ENCODE data around the gene MAPKAP1.
A peak's percentile ranks its signal among the peaks of the same experiment; 100 is the strongest.

Gene MAPKAP1

DNA sequence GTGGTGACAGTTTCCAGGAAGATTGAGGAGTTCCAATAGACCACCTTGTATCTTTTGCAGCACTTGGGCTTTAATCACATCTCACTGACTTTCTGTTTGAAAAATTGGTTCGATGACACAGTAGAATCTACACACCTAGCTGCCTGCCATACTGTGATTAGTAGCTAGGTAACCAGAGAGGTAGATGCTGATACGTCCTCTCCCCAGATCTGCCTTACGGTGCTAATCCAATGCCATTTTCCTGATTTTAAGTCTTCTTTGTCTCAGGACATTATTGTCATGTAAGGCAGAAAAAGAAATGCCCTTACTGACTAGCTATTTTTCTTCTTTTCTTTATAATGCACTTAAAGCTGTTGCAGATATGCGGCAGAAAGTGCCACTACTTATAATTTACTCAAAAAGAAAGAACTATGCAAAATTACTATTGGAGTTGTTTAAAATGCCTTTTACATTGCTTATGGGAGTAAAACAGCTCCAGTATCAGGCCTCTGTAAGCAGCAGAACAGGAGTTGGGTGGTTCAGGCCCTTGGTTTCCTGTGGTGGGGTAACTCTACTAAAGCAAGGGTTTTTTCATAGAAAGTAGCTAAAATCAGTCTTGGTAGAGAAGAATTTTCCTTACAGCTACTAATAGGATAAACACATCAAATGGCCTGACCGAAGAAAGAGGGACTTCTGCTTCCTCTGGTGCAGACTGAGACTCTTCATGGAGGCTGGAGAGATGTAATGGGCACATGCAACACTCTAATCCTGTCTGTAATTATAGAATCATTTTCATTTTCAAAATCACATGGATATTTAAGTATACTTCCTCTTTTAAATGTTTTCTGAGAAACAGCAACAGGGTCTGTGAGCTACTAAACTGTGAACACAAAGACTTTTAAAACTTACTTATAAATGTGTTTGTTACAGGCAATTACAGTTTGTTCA, 177.2 kb downstream of the MAPKAP1 start:
- no peak for DNase-seq

DNA sequence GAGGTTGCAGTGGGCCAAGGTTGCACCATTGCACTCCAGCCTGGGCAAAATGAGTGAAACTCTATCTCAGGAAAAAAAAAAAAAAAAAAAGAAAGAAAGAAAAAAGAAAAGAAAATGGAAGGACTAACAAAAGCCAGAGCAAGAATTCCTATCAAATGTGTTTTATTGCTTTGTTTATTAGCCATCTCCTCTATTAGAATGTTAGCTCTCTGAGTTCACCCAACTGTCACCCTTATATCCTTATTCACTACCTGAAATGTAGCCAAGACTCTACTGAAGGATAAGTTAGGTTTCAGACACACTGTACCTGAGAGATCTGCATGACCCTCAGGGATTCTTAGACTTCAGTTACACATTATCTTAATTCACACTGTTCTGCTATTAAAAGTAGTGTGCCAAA, 177.9 kb downstream of the MAPKAP1 start:
- no peak for DNase-seq

GRCh38 chr9:125527471-125528002, 179.5 kb downstream of the MAPKAP1 start:
- no peak for DNase-seq

DNA sequence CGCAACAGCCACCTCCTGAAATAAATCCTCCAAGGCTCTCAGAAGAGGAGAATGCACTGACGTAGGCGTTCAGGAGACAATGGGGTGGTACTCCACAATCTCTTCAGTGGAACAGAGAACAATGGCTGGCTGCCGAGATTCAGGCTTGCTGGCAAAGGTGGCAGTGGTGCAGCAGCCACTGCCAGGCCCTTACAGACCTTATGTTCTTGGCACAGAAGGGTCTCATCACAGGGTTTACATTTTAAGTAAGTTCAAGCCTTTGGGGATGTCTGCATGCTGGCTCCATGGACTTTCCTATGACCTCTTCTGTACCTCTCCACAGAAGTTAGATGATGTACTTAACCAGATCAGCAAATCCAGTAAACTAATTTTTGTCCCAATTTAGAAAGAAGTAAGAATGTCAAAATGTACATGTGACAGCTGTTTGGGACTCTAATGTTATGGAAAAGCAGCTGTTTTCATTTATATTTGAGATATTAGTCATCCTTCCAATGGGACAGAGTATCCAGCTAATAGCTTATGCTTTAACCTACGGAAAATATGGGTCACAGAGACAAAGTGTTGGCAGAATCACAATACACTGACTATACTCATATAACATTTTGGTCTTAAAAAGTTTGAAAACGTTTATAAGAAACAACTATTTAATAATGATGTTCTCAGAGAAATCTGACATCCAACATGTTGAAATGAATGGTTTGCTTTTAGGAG, 180.9 kb downstream of the MAPKAP1 start:
- no peak for DNase-seq

DNA sequence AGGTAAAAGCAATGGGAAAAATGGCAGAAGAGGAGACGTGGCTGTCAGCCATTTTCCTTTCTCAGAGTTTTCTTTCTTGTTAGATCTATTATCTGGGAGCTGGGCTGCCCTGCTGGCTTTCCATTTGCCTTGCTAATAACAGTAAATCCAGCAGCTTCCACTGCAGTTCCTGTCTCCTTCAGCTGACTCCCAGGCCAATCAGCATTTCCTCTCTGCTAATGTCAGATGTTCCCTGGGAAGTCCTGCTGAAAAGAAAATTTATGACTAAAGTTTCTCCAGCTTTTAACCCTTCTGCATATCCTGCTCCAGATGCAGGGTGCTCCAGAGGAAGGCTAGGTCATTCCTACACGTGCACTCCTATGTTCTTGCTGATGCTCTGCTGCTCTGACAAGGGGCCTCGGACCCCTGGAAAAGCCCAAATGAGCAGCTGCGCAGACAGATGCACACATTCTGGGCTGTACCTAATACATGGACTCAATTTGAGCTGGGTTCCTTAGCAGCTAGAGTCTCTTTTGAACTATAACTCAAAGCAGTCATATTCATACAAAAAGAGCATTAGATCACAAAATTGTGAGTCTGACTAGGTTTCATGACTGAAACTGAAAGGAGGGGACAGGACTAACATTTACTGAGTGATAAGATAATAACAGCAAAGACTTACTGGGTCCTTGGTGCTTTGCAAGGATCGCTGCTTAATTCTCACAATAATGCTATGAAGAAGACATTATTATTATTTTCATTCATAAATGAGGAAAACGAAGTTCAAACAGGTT, 182.2 kb downstream of the MAPKAP1 start:
- no peak for DNase-seq

DNA sequence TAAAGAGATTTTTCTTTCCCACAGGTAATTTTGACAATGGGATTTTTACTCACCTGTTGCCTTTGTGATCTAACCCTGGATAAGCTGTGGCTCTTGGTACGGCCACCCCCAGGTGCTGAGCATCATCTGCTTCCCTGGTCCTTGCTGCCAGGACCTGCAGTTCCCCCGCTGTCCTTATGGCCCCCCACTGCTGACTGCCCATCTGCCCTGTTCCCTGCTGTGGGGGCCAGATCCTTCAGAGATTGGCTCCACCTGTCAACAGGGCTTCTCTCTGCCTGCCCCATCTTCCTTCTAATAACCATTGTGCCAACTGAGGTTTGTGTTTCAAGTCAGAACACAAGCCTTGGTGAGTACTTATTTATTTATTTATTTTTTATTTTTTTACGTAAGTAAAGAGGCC, 183.3 kb downstream of the MAPKAP1 start:
- DNase-seq = no peak

GRCh38 chr9:125522328-125522725, 184.7 kb downstream of the MAPKAP1 start:
- DNase-seq = no peak

DNA sequence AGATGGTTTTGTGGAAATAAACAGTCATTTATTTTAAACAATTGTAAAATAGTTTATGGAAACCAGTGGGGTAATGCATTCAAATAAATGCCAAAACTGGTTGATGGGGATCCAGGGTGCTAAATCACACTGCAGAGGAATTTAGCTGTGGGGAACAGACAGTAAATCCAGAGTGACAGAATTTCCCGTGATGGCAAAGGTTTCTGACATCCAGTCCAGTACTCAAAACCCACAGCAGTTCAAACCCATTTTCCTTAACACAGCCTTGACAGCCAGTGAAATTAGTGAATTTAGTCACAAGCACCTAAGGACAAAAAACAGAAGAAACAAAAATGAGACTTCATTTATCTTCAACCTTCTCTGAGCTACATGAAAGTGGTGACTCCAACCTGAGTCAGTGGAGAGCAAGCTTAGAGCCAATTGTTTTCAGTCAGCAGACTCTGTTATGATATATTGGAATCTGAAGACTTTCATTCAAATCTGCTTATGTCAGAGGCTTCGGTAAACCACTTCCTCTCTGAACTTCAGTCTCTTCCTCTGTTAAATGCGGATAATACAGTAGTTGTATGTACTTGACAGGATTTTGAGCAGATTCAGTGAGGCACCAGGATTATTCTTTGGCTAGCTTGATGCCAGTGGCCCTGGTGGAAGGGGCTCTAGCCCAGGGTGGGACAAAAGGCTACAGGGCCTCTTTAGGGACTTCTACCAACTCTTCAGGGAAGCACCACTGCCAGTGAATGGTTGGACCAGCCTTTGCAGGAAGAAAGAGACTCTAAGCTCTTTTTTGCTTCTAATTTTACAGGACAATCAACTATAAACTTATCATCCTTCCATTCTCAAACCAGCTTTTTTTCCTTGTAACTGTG, 185.3 kb downstream of the MAPKAP1 start:
- DNase-seq = peak; percentile 20 to 46

- DNase-seq = no peak
These were observed 187.3 kb downstream of the MAPKAP1 start for GRCh38 chr9:125519734-125520133.

GRCh38 chr9:125517577-125517976, 189.4 kb downstream of the MAPKAP1 start:
- no peak for DNase-seq

- DNase-seq = no peak
These were observed 190.7 kb downstream of the MAPKAP1 start for GRCh38 chr9:125515983-125516940.

GRCh38 chr9:125515281-125515680, 191.7 kb downstream of the MAPKAP1 start:
- no peak for DNase-seq

GRCh38 chr9:125514468-125514867, 192.5 kb downstream of the MAPKAP1 start:
- DNase-seq = no peak

DNA sequence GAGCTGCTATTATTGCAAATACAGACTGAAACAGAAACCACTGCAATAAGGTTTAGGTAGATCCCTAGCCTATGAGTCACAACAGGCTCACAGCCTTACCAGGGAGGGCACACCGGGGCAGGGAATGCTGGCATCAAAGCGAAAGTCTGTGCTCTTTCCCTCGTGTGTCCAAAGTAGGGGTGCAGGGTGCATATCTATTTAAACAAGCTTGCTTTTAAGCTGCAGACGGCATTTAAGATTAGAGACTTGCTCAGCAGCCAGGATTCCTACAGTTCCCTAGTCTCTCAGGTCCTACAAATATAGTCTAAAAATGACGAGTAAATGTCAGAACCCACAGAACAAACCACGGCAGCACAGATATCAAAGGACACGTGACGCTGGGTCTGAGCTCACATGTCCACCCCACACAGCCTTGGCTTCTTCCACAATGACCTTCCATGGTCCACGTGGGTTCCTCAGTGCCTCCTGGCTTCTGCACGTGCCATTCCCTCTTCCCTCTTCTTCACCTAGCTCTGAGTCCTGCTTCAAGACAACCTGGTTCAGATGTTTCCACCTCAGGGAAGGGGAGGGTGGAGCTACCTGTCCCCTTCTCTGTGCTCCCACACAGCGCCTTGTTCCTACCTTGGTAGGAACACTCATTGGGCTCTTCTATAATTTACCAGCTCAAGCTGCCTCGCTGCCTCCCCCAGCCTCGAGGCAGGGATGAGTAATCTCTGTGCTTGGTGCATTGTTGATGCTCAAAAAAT, 193.2 kb downstream of the MAPKAP1 start:
- DNase-seq = peak; percentile 35 to 49

DNA sequence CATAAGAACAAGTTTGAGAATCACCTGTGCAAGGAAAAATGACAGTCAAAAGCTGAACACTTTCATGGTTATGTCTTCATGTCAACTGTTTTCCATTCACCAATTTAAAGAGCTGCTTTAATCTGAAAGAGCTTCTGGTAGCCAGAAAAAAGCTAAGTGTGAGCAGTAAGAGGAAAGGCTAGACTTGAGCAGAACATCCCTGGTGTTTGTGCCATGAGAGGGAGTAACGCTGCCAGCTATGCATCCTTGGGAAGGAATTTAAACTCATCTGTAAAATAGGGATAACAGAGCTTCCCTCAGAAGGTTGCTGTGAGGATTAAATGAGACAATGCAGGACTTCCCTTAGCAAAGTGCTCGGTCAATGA, 193.7 kb downstream of the MAPKAP1 start:
- DNase-seq = no peak

GRCh38 chr9:125511789-125512660, 195.0 kb downstream of the MAPKAP1 start:
- no peak for DNase-seq

- no peak for DNase-seq
These were observed 196.0 kb downstream of the MAPKAP1 start for GRCh38 chr9:125510980-125511379.

- DNase-seq = no peak
These were observed 197.5 kb downstream of the MAPKAP1 start for GRCh38 chr9:125509476-125509875.

- no peak for DNase-seq
These were observed 198.8 kb downstream of the MAPKAP1 start for GRCh38 chr9:125508249-125508648.

Data from stimulated activated CD4-positive, alpha-beta T cell treated with anti-CD3 and anti-CD28 coated beads, Interleukin-2, amount 100 ng/mL, for 24 hours (primary cell).